Neural progenitor cell (in vitro differentiated cells): ENCODE measurements around the gene EPHA5.

Source experiments
- CTCF ChIP-seq: fragments of 200-600 bp; sonication (generic); IDR thresholded peaks from 2 replicates; pipeline ENCODE4 v1.5.1; 2017; ENCODE audit warnings: antibody characterized with exemption, mild to moderate bottlenecking
- EZH2 ChIP-seq: fragments of 200-600 bp; sonication (generic); IDR thresholded peaks from 2 replicates; pipeline ENCODE4 v1.6.1; 2017; ENCODE audit warnings: antibody characterized with exemption, mild to moderate bottlenecking, moderate library complexity

DNA sequence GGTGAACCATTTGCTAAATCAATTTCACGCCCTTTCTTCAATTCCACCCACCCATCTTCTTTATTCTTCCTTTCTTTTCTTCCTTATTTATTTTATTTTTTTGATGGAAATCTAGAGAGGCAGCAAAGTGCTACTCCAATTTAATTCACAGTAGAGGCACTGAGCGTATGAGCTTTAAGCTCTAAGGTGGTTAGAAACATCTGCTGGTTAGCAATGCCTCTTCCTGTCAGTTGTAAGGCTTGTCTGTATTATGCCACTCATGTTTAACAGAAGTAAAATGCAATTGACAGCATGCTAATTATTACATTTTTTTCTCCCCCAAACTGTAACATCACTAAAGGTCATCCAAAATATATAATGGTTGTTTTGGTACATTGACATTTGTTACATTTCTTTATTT is 103.8 kb downstream of the EPHA5 start:
- TF ChIP-seq EZH2 (no peak), CTCF (no peak)
